NT2/D1 (cell line): Measurements from ENCODE around the gene THBS3.

Experiments used
- SUZ12 ChIP-seq: IDR thresholded peaks from 2 replicates; pipeline ENCODE4 v1.6.1; 2011; ENCODE audit not compliant: insufficient read length, insufficient read depth; ENCODE audit errors: extremely low read depth
- YY1 ChIP-seq: IDR thresholded peaks from 2 replicates; pipeline ENCODE4 v1.6.1; 2011; ENCODE audit not compliant: insufficient read length, insufficient read depth
- ZNF274 ChIP-seq: IDR thresholded peaks from 2 replicates; pipeline ENCODE4 v1.6.1; 2011; ENCODE audit warnings: mild to moderate bottlenecking, low read depth, low read length

GRCh38 chr1:155166471-155167165, 41.1 kb downstream of the THBS3 start:
- TF ChIP-seq YY1 (no peak), ZNF274 (no peak), SUZ12 (no peak)
